ENCODE measurements around the gene CDC42BPA. TPM values are rescaled to one million over a fixed set of nuclear protein-coding genes. Genes with fewer than 3 reads are reported as not detected.

CDC42BPA gene
- total and polyA plus RNA-seq, 8 donors: 6.2 to 198 (median 64.5) TPM

- no peak for TF ChIP-seq CTCF (IDR thresholded peaks at IDR 0.05)
- TF ChIP-seq EP300 (IDR thresholded peaks at IDR 0.05): no peak
- no peak for TF ChIP-seq POLR2A (IDR thresholded peaks at IDR 0.05)
- TF ChIP-seq POLR2AphosphoS5 (IDR thresholded peaks at IDR 0.05): no peak
- 89 to 100% (median 95%) methylated on average over 3 of the region's 3 CpGs for WGBS, 5 donors
- intact Hi-C loops (cut with DNase I; ENCODE audit: low total_unique reads): no loop called here
These were observed 6.9 kb upstream of the CDC42BPA start for GRCh38 chr1:227325156-227325555.

GRCh38 chr1:227323967-227324268 lies 5.6 kb upstream of the CDC42BPA start:
- H3K36me3 ChIP-seq: no peaks in the 10 kb centered on the region
- DNase-seq: no peak

More at GRCh38 chr1:227325156-227325555, 6.9 kb upstream of the CDC42BPA start:
- Histone ChIP-seq H3K27me3 (no peaks in the 10 kb centered on the region), H3K9me3 (no peaks in the 10 kb centered on the region), H3K4me1 (peaks cover 0 to 29% (median 16%) of the 10 kb centered on the region in 4 donors), H3K27ac (no peak overlapping the region), H3K36me3 (no peaks in the 10 kb centered on the region), H3K4me3 (no peak overlapping the region)
- DNase-seq: no peak

GRCh38 chr1:227323171-227323966 lies 5.1 kb upstream of the CDC42BPA start:
- H3K4me1 ChIP-seq: peaks cover 8 to 29% (median 19%) of the 10 kb centered on the region in 4 donors
- H3K4me3 ChIP-seq: no peak overlapping the region
- intact Hi-C loops (cut with DNase I; ENCODE audit: low total_unique reads): no loop called here
- H3K36me3 ChIP-seq: no peaks in the 10 kb centered on the region
- peak; percentile 88 to 90 for DNase-seq
- peaks cover 0 to 8% (median 0%) of the 10 kb centered on the region in 3 donors for H3K27me3 ChIP-seq
- H3K9me3 ChIP-seq: no peaks in the 10 kb centered on the region
- 39 to 71% (median 44%) methylated on average over 9 of the region's 9 CpGs for WGBS, 5 donors
- H3K27ac ChIP-seq: peak overlapping the region; percentile 74 to 98 (median 96)
- no peak for TF ChIP-seq CTCF (IDR thresholded peaks at IDR 0.05)
- TF ChIP-seq POLR2A (IDR thresholded peaks at IDR 0.05): no peak
- TF ChIP-seq EP300 (IDR thresholded peaks at IDR 0.05): no peak
- peak in 2 of 3 donors; percentile 67 to 82 for TF ChIP-seq POLR2AphosphoS5 (IDR thresholded peaks at IDR 0.05)

More at GRCh38 chr1:227323967-227324268, 5.6 kb upstream of the CDC42BPA start:
- Histone ChIP-seq H3K9me3 (no peaks in the 10 kb centered on the region), H3K27me3 (peaks cover 0 to 2% (median 0%) of the 10 kb centered on the region in 3 donors), H3K27ac (peak overlapping the region; percentile 61 to 98 (median 76)), H3K4me1 (peaks cover 4 to 29% (median 21%) of the 10 kb centered on the region in 4 donors), H3K4me3 (no peak overlapping the region)
- intact Hi-C loops (cut with DNase I; ENCODE audit: low total_unique reads): no loop called here
- TF ChIP-seq EP300 (IDR thresholded peaks at IDR 0.05) (no peak), POLR2A (IDR thresholded peaks at IDR 0.05) (no peak), CTCF (IDR thresholded peaks at IDR 0.05) (no peak), POLR2AphosphoS5 (IDR thresholded peaks at IDR 0.05) (no peak)

- no peak overlapping the region for H3K4me3 ChIP-seq
- intact Hi-C loops (cut with DNase I; ENCODE audit: low total_unique reads): no loop called here
- 44 to 76% (median 55%) methylated on average over 4 of the region's 4 CpGs for WGBS, 5 donors
- H3K9me3 ChIP-seq: no peaks in the 10 kb centered on the region
- H3K27me3 ChIP-seq: peaks cover 0 to 14% (median 0%) of the 10 kb centered on the region in 3 donors
- peak overlapping the region; percentile 62 to 98 (median 96) for H3K27ac ChIP-seq
- H3K36me3 ChIP-seq: no peaks in the 10 kb centered on the region
- TF ChIP-seq POLR2AphosphoS5 (IDR thresholded peaks at IDR 0.05) (no peak), POLR2A (IDR thresholded peaks at IDR 0.05) (no peak), EP300 (IDR thresholded peaks at IDR 0.05) (no peak), CTCF (IDR thresholded peaks at IDR 0.05) (no peak)
- peaks cover 8 to 29% (median 17%) of the 10 kb centered on the region in 4 donors for H3K4me1 ChIP-seq
- DNase-seq: no peak
These were observed 4.1 kb upstream of the CDC42BPA start for GRCh38 chr1:227322376-227322775.

Measured in stomach (tissue), 9 donors.